GM19397 (cell line): ENCODE results near the gene C14orf180.
"Not testable (repeated sequence)": the region's sequence is repeated elsewhere in the genome, so short reads cannot be mapped to it uniquely, and the experiment has no call there.

ENCODE experiments used
- ATAC-seq: cut with Tn5 transposase; IDR thresholded peaks from one replicate; pipeline ENCODE4 v1.9.1; 2021; ENCODE audit warnings: mild to moderate bottlenecking, moderate library complexity; ENCODE audit not compliant: unreplicated experiment

Gene C14orf180

DNA sequence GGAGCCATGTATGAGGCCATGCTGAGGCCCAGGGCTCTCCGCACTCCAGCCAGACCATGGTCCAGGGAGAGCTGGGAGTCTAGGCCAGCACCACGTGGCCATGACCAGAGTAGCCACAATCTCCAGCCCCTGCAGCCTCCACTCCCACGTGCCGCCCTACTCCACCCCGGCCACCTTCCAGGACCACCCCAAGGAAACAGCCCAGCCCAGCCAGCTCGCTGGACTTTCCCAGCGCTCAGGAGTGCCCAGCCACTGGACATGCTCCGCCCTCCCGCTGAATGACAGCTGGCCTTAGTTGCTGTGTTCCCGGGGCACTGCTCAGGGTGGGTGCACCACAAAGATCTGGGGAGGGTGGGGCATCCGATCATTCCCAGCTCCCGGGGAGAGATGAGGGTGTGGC lies 2.1 kb upstream of the C14orf180 start:
- no peak for ATAC-seq

DNA sequence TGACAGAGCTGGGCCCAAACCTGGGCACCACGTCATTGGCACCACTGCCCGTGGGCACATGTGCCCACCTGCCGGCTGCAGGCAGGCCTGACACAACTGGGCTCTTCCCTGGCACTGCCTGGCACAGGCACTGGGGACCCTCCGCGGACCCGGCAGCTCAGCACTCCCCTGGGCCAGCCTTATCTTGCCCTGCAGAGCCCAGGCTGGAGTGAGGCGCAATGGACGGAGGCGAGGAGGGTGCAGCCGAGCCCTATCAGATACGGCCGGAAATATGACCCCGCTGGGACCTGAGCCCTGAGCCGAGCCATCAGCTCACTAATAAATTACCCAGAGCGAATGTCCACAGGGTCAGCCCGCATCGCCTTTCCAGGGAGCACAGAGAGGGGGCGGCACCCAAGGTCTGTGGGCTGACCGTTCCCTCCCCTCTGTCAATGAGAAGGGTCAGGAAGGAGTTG lies 1.7 kb upstream of the C14orf180 start:
- ATAC-seq, result no peak

- no peak for ATAC-seq
Measured at GRCh38 chr14:104578321-104578720, 1.2 kb upstream of the C14orf180 start.

DNA sequence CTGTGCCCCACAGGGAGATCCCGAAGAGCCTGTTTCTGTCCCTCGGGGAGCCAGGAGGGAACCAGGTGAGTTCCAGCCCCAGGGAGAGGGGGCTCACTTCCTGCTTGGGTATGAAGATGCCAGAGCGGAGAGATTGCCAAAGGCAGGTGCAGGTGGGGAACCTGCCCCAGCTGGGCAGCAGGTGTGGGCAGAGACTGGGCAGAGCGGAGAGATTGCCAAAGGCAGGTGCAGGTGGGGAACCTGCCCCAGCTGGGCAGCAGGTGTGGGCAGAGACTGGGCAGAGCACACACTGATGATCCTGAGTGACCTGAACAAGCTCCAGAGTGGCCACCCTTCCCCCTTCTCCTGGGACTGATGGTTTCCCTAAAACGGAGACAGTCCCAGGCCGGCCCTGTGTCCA lies 375 bp downstream of the C14orf180 start:
- not testable (repeated sequence) for ATAC-seq

GRCh38 chr14:104580961-104581360 lies 1.4 kb downstream of the C14orf180 start:
- ATAC-seq, result no peak

- no peak for ATAC-seq
Measured at GRCh38 chr14:104581521-104581920, 2.0 kb downstream of the C14orf180 start.

DNA sequence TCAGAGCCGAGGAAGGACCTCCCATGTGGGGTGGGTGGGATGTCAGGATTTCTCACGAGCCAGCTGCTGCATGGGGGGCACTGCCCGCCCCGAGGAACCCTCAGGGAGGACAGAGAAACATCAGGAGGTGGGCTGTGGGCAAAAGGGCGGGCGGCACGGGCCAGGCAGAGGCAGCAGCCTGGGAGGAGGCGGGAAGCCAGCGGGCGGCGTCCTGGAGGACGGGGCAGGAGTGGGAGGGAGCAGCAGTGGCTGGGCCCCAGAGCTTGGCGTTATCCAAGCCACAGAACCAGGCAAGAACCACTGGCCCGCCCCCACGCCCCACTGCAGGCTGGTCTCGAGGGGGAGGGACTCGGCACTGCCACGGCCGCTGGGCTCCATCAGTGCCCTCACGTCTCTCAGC lies 2.4 kb downstream of the C14orf180 start:
- ATAC-seq, result no peak

DNA sequence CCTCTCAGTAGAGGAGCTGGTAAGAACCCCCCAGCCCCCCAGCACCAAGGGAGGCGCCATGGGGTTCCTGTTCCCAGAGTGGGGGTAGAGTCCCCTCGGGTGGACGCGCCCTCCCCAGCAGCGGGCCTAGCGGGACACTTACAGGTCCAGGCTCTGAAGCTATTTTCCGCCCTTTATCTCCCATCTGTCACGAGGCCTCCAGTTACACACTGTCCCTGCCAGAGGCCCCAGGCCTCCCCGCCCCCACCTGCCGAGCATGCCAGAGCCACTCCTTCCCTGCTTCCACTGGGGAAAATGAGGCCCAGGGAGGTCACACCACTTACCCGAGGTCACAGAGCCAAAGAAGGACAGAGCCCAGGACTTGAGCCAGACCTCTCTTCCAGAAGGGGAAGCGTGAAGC lies 3.1 kb downstream of the C14orf180 start:
- ATAC-seq, result no peak

GRCh38 chr14:104583424-104584306 lies 4.1 kb downstream of the C14orf180 start:
- ATAC-seq, result no peak

DNA sequence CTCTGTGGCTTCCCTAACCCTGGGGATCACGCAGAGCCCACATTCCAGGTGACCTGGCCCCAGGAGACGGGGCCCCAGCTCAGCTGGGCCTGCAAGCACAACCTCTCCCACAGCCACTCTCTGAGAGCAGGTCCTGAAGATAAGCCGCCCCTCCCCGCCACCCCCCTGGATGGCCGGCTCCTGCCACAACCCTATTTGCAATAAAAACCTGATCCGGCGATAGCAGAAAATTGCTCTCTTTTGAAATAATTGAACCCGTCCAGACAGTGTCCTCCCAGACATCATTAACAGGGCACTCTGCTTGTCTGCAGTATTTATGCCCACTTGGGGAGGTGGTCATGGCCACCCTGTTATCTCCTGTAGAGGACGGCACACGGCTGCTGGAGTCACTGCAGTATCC lies 5.0 kb downstream of the C14orf180 start:
- ATAC-seq, result no peak

DNA sequence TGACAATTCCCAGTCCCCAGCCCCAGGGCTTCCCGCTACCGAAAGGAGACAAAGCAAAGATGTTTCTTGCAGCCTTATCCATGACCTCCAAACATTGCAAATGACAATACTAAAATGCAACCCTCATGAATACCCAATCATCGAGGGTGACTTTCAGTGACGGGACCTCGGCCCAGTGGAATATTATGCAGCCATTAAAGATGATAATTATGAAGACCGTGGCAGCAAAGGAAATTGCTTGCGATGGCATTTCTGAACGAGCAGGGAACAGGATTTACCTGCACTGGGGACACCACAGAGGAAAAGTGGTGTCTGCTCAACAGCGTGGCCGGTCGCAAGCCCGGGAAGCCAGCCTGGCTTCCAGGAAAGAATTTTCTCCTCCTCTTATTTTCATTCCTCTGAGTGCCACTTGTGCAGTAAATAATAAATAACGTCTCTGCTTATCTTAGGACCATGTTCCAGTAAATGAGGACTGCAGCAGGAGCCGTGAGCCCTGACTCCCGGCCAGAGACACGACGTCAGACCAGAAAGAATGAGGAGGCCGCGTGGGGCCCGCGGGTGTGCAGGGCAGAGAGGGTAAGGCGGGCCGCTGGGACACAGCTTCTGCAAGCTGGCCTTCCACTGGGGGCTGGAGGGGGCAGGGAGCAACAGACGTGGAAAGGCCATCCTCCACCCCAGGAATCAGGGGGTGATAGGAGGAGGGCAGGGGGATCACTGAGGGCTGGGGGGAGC lies 6.6 kb downstream of the C14orf180 start:
- no peak for ATAC-seq

- no peak for ATAC-seq
Measured at GRCh38 chr14:104586832-104587620, 7.5 kb downstream of the C14orf180 start.

DNA sequence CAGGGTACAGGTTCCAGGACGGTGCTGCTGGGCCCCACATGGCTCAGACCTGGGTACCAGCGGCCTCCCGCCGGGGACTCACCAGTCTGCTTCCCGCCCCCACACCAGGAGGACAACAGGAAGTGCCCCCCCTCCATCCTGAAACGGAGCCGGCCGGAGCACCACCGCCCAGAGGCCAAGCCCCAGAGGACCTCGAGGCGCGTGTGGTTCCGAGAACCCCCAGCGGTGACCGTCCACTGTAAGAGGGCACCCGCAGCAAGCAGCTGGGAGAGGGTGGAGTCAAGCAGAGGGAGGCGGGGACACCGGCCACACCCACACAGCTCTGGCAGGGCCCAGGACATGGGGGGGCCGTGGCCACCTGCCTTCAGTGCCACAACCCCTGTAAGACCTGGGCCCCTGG lies 8.1 kb downstream of the C14orf180 start:
- ATAC-seq, result no peak

- ATAC-seq, result no peak
Measured at GRCh38 chr14:104588066-104588857, 8.7 kb downstream of the C14orf180 start.

DNA sequence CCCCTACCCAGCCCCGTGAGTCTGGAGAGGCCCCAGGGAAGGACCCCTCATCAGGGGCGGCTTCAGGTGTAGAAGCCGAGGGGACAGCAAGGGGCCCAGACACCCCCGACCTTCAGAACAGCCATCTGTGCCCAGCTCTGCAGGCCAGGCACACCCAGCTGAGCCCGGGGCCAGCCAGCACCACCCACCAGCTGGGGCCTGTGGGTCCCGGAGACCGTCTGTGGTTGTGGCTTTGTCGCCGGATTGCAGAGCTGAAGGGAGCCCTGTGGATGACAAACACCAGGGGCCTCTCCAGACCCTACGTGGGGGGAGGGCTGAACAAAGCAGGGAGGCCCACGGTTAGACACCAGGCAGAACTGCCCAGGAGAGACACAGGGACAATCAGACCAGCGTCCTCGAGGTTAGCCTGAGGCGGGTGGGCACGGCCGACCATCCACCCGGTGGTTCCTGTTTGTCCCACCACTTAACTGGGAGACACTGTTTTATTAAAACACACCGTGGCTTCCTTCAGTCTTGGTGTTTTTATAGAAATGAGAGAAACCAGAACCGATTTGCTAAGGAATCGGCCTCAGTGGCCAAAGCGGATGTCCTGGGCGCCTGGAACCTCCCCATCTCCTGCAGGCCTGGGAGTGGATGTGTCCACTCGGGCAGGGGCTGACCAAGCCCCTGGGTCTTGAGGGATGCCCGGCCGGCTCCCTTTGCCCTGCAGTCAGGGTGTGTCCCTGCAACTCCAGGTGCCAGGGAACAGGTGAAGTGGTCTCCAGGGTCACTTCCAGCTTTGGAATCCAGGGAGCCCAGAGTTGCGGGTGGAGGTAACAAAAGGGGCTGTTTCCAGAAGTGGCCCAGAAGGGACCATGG lies 10.0 kb downstream of the C14orf180 start:
- no peak for ATAC-seq

- no peak for ATAC-seq
Measured at GRCh38 chr14:104590240-104590965, 10.8 kb downstream of the C14orf180 start.

DNA sequence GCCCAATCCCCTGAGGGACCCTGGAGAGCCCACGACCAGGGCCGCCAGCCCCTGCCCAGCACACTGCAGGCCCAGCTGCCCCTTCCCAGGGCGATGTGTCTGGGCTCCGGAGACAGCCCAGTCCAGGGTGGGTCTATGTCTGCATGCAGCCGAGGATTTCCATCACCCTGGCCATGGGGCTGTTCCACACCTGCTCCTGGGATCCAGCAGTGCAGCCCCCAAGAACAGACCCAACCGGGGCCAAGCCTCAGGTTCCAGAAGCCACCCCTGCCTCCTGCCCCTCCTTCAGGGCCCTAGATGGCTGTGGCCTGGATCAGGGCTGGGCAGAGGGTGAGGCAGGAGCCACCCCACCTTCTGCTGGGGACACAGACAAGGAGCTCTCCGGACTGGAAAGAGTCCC lies 11.5 kb downstream of the C14orf180 start:
- ATAC-seq, result no peak

GRCh38 chr14:104591506-104592291 lies 12.1 kb downstream of the C14orf180 start:
- ATAC-seq, result no peak
